IMR-90 (cell line): ENCODE data around the gene SMIM33. TPM values are rescaled to one million over a fixed set of nuclear protein-coding genes. Genes with fewer than 3 reads are reported as not detected.

Experiments
- ATAC-seq: fragments of 200-7000 bp; cut with Tn5 transposase; 2 replicates; pipeline ENCODE4 v1.9.1; 2020; ENCODE audit warnings: low read depth, mild to moderate bottlenecking, moderate library complexity
- BruUV-seq: library from RNA; stranded (reverse); fragments of 400-500 nt; replicated peaks from 2 replicates; lab custom pipeline; 2021; lab: Mats Ljungman, UMichigan
- CTCF ChIA-PET: fragments of 300-600 bp; formaldehyde crosslinking; extraction: SDS; loops from one replicate; lab custom pipeline; 2021; ENCODE audit warnings: antibody characterized with exemption; lab: Yijun Ruan, JAX
- POLR2A ChIA-PET: fragments of 300-600 bp; sonication (Branson Sonifier 250); formaldehyde crosslinking; loops from one replicate; lab custom pipeline; 2022; ENCODE audit warnings: antibody characterized with exemption; ENCODE audit not compliant: unreplicated experiment; lab: Charles Lee
- DNase-seq: peaks from one replicate; pipeline ENCODE4 v3.0.0; 2013
- H2AFZ ChIP-seq: replicated peaks from 2 replicates; pipeline ENCODE3; 2013; ENCODE audit warnings: low read length, mild to moderate bottlenecking; ENCODE audit not compliant: poor library complexity
- H2AK5ac ChIP-seq: 2 replicates; pipeline ENCODE4 v1.6.1; 2013; ENCODE audit warnings: low read depth, low read length, inconsistent platforms
- H2AK9ac ChIP-seq: replicated peaks from 2 replicates; pipeline ENCODE3; 2013; ENCODE audit warnings: mild to moderate bottlenecking, low read depth, low read length, moderate library complexity; ENCODE audit not compliant: poor library complexity
- H2BK120ac ChIP-seq: 2 replicates; pipeline ENCODE4 v1.6.1; 2013; ENCODE audit warnings: low read depth, low read length, inconsistent platforms
- H2BK15ac ChIP-seq: 3 replicates; pipeline ENCODE4 v1.6.1; 2013; ENCODE audit warnings: low read depth, low read length, inconsistent platforms
- H2BK20ac ChIP-seq: 2 replicates; pipeline ENCODE4 v1.6.1; 2013; ENCODE audit warnings: low read depth, mild to moderate bottlenecking, inconsistent platforms, low read length, moderate library complexity
- H2BK5ac ChIP-seq: 2 replicates; pipeline ENCODE4 v1.6.1; 2013; ENCODE audit warnings: mild to moderate bottlenecking, low read depth, low read length, inconsistent platforms; ENCODE audit not compliant: poor library complexity, severe bottlenecking
- H3K14ac ChIP-seq: replicated peaks from 2 replicates; pipeline ENCODE4 v1.6.1; 2013; ENCODE audit warnings: low read depth, low read length, inconsistent platforms
- H3K18ac ChIP-seq: 2 replicates; pipeline ENCODE4 v1.6.1; 2013; ENCODE audit warnings: low read depth, low read length, control low read depth
- H3K23ac ChIP-seq: 2 replicates; pipeline ENCODE4 v1.6.1; 2013; ENCODE audit warnings: low read depth, low read length, inconsistent platforms
- H3K27ac ChIP-seq: 2 replicates; pipeline ENCODE4 v1.5.1; 2013; ENCODE audit warnings: mild to moderate bottlenecking, control low read depth, low read length; ENCODE audit not compliant: insufficient read depth
- H3K27me3 ChIP-seq: 2 replicates; pipeline ENCODE4 v1.6.1; 2013; ENCODE audit warnings: low read length; ENCODE audit not compliant: control insufficient read depth, insufficient read depth
- H3K36me3 ChIP-seq: 2 replicates; pipeline ENCODE4 v1.6.1; 2013; ENCODE audit warnings: low read length, mixed read lengths; ENCODE audit not compliant: control insufficient read depth, insufficient read depth
- H3K4ac ChIP-seq: 2 replicates; pipeline ENCODE4 v1.6.1; 2013; ENCODE audit warnings: low read depth, low read length, inconsistent platforms
- H3K4me1 ChIP-seq: 2 replicates; pipeline ENCODE4 v1.6.1; 2013; ENCODE audit warnings: low read length, mixed read lengths; ENCODE audit not compliant: control insufficient read depth, insufficient read depth
- H3K4me2 ChIP-seq: 2 replicates; pipeline ENCODE4 v1.6.1; 2013; ENCODE audit warnings: low read depth, mild to moderate bottlenecking, control low read depth, low read length, moderate library complexity
- H3K4me3 ChIP-seq: 2 replicates; pipeline ENCODE4 v1.5.1; 2013; ENCODE audit warnings: low read depth, mild to moderate bottlenecking, control low read depth, low read length, moderate library complexity; ENCODE audit not compliant: insufficient read depth
- H3K56ac ChIP-seq: 2 replicates; pipeline ENCODE4 v1.6.1; 2013; ENCODE audit warnings: low read length, inconsistent platforms; ENCODE audit not compliant: insufficient read depth; ENCODE audit errors: extremely low read depth
- H3K79me1 ChIP-seq, 2 experiments: 2 replicates each; pipeline ENCODE4 v1.6.1; 2013; ENCODE audit warnings: low read length in 2 of 2, inconsistent platforms in 1 of 2, low read depth in 1 of 2
- H3K9ac ChIP-seq: 2 replicates; pipeline ENCODE4 v1.6.1; 2013; ENCODE audit warnings: low read depth, low read length, control low read depth
- H3K9me1 ChIP-seq: 2 replicates; pipeline ENCODE4 v1.6.1; 2013; ENCODE audit warnings: low read length, inconsistent platforms; ENCODE audit not compliant: insufficient read depth
- H3K9me3 ChIP-seq: 2 replicates; pipeline ENCODE4 v1.6.1; 2013; ENCODE audit warnings: low read length; ENCODE audit not compliant: control insufficient read depth, insufficient read depth
- H4K20me1 ChIP-seq: 2 replicates; pipeline ENCODE4 v1.6.1; 2013; ENCODE audit warnings: low read length, inconsistent platforms; ENCODE audit not compliant: insufficient read depth
- H4K5ac ChIP-seq: 2 replicates; pipeline ENCODE4 v1.6.1; 2013; ENCODE audit warnings: mild to moderate bottlenecking, low read depth, low read length, control low read depth
- H4K8ac ChIP-seq, 2 experiments: 2 replicates each; pipeline ENCODE4 v1.6.1; 2013; ENCODE audit warnings: low read depth in 2 of 2, low read length in 2 of 2, control low read depth in 1 of 2, inconsistent platforms in 1 of 2
- H4K91ac ChIP-seq: 2 replicates; pipeline ENCODE4 v1.6.1; 2013; ENCODE audit warnings: low read depth, low read length, inconsistent platforms; ENCODE audit not compliant: insufficient read depth
- BHLHE40 ChIP-seq: fragments of 150-350 bp; IDR thresholded peaks from 2 replicates; pipeline ENCODE4 v1.6.1; 2016; ENCODE audit warnings: mild to moderate bottlenecking, low read depth, low read length
- CEBPB ChIP-seq: IDR thresholded peaks from 2 replicates; pipeline ENCODE4 v1.6.1; 2012; ENCODE audit warnings: low read depth, low read length, improper control_type of control experiment
- CHD1 ChIP-seq: IDR thresholded peaks from 2 replicates; pipeline ENCODE4 v1.6.1; 2012; ENCODE audit warnings: low read depth, low read length, improper control_type of control experiment
- FOS ChIP-seq: fragments of 150-350 bp; IDR thresholded peaks from 2 replicates; pipeline ENCODE4 v1.6.1; 2016; ENCODE audit warnings: low read depth, low read length
- MAFK ChIP-seq: IDR thresholded peaks from 2 replicates; pipeline ENCODE4 v1.6.1; 2012; ENCODE audit warnings: low read depth, low read length, improper control_type of control experiment
- MAZ ChIP-seq: IDR thresholded peaks from 2 replicates; pipeline ENCODE4 v1.6.1; 2012; ENCODE audit warnings: low read depth, mild to moderate bottlenecking, low read length, improper control_type of control experiment, moderate library complexity, borderline replicate concordance
- MXI1 ChIP-seq: IDR thresholded peaks from 2 replicates; pipeline ENCODE4 v1.6.1; 2012; ENCODE audit warnings: low read depth, mild to moderate bottlenecking, low read length, moderate library complexity, borderline replicate concordance
- NFE2L2 ChIP-seq: fragments of 150-350 bp; IDR thresholded peaks from 2 replicates; pipeline ENCODE4 v1.6.1; 2016; ENCODE audit warnings: low read depth, mild to moderate bottlenecking, low read length
- POLR2A ChIP-seq: IDR thresholded peaks from 2 replicates; pipeline ENCODE4 v1.6.1; 2012; ENCODE audit warnings: mild to moderate bottlenecking, low read depth, low read length
- RAD21 ChIP-seq: IDR thresholded peaks from 2 replicates; pipeline ENCODE4 v1.6.1; 2012; ENCODE audit warnings: low read length, improper control_type of control experiment
- RCOR1 ChIP-seq: IDR thresholded peaks from 2 replicates; pipeline ENCODE4 v1.6.1; 2012; ENCODE audit warnings: mild to moderate bottlenecking, low read length, improper control_type of control experiment; ENCODE audit not compliant: insufficient replicate concordance
- RFX5 ChIP-seq: IDR thresholded peaks from 2 replicates; pipeline ENCODE4 v1.8.0; 2012; ENCODE audit warnings: low read depth, mild to moderate bottlenecking, low read length, moderate library complexity
- SMC3 ChIP-seq: fragments of 150-350 bp; IDR thresholded peaks from 2 replicates; pipeline ENCODE4 v1.6.1; 2016; ENCODE audit warnings: low read depth, mild to moderate bottlenecking, antibody characterized with exemption, low read length, moderate library complexity
- WGBS, 2 experiments: methylation state at CpG; one replicate each; pipeline versions ENCODE4 v1.1.5 to v1.1.7; 2013; ENCODE audit warnings: missing lambda C conversion rate in 2 of 2; ENCODE audit not compliant: insufficient read length in 1 of 2; ENCODE audit errors: extremely low coverage in 2 of 2; 5-methylcytosine and 5-hydroxymethylcytosine counted together
- dilution Hi-C: fragments of 300-500 bp; cut with HindIII; formaldehyde crosslinking; loops from one replicate; pipeline ENCODE4 v1.14.3; 2018; ENCODE audit warnings: low sequenced_read_pairs; ENCODE audit not compliant: unreplicated experiment
- in situ Hi-C: fragments of 300-500 bp; cut with MboI; formaldehyde crosslinking; loops from 3 replicates; pipeline ENCODE4 v1.14.3; 2019; ENCODE audit warnings: low sequenced_read_pairs, inconsistent platforms, mixed read lengths
- intact Hi-C: fragments of 100-400 bp; cut with micrococcal nuclease; formaldehyde crosslinking; loops from 2 replicates; pipeline ENCODE4 v1.10.0; 2022
- polyA plus RNA-seq, 3 experiments: library from polyadenylated mRNA; depleted of rRNA; stranded (reverse); fragments of >200 nt; gene quantifications; 2 replicates each; pipeline ENCODE4 v1.2.3, GENCODE V29; 2012; ENCODE audit warnings: low replicate concordance in 1 of 3
- total RNA-seq: library from RNA; depleted of rRNA; stranded (reverse); fragments of >200 nt; gene quantifications from 2 replicates; pipeline ENCODE4 v1.2.3, GENCODE V29; 2012
- TF ChIP-seq, protein P1 (sequence below): fragments of 150-350 bp; IDR thresholded peaks from 2 replicates; pipeline ENCODE4 v1.6.1; 2017; ENCODE audit warnings: mild to moderate bottlenecking, antibody characterized with exemption, low read length, low read depth
- TF ChIP-seq, protein P2 (sequence below): conservative IDR thresholded peaks from 2 replicates; pipeline ENCODE4 v1.5.1; 2012; ENCODE audit warnings: mild to moderate bottlenecking, low read depth, low read length, improper control_type of control experiment
- TF ChIP-seq, protein P3 (sequence below): fragments of 150-350 bp; IDR thresholded peaks from 2 replicates; pipeline ENCODE4 v1.6.1; 2016; ENCODE audit warnings: low read depth, mild to moderate bottlenecking, low read length, moderate library complexity, borderline replicate concordance

SMIM33 gene
- total and polyA plus RNA-seq, 2 of the 4 experiments (the other 2 are of a cell fraction) = not detected

DNA sequence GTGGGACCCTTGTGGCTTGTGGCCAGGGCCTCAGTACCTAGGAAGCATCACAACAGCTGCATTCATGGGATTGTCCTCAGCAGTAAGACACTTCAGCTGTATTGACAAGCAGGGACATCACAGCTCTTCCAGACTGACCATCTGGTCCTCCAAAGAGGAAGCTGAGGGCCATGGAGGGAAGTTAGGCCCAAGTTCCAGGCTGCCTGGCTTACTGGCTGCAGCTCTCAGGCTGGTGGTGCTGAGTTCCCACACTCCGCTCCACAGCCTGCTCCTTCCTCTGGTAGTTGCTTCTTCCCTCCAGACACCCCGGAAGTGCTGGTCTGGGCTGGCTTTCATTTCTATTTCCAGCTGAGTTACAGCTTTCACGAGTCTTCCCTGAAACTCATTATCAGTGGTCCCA, 17.5 kb downstream of the SMIM33 start:
- CTCF ChIA-PET = interaction anchor here (1.0 kb wide), 1 partner anchor 49 kb away, joined by 3 read pairs; the partner anchor contains the start of gene DNAJC18
- Histone ChIP-seq H2AK9ac (peak overlapping the region; percentile 23), H3K23ac (no peak overlapping the region), H4K5ac (no peak overlapping the region), H2AFZ (peak overlapping the region; percentile 67), H3K36me3 (no peaks in the 10 kb centered on the region), H3K79me1 (no peaks in the 10 kb centered on the region), H4K20me1 (no peaks in the 10 kb centered on the region), H3K9ac (no peak overlapping the region), H3K18ac (no peak overlapping the region), H3K4me2 (no peak overlapping the region), H4K91ac (no peak overlapping the region), H2BK5ac (no peak overlapping the region), H3K4me3 (no peak overlapping the region), H3K9me3 (no peaks in the 10 kb centered on the region), H2BK20ac (no peak overlapping the region), H3K4ac (0 out of 2 replicates have a peak overlapping the region, but pooled peaks have one; percentile 16), H3K14ac (no peak overlapping the region), H3K9me1 (peaks cover 9% of the 10 kb centered on the region; the same call in 1 of the 2 replicates), H2BK120ac (no peak overlapping the region), H4K8ac (peak overlapping the region in 1 of 2 experiments; percentile 12; a peak in 1 of 4 replicates), H3K56ac (no peak overlapping the region), H2AK5ac (peak overlapping the region; percentile 15; the same call in 1 of the 2 replicates), H2BK15ac (peak overlapping the region; percentile 57; the same call in 1 of the 3 replicates), H3K27me3 (no peaks in the 10 kb centered on the region), H3K27ac (no peak overlapping the region), H3K4me1 (peaks cover 7% of the 10 kb centered on the region)
- intact Hi-C loops = no loop called here
- WGBS, 2 experiments = 100% methylated on average over 1 of the region's 3 CpGs; no CpG with 5 or more reads in 1 of the 2 experiments
- TF ChIP-seq BHLHE40 (no peak), RFX5 (no peak), NFE2L2 (no peak), CEBPB (no peak), RCOR1 (no peak), MXI1 (no peak), RAD21 (no peak), MAZ (no peak), MAFK (no peak), CHD1 (no peak), FOS (no peak), POLR2A (no peak), SMC3 (no peak)
- TF ChIP-seq, protein P1, sequence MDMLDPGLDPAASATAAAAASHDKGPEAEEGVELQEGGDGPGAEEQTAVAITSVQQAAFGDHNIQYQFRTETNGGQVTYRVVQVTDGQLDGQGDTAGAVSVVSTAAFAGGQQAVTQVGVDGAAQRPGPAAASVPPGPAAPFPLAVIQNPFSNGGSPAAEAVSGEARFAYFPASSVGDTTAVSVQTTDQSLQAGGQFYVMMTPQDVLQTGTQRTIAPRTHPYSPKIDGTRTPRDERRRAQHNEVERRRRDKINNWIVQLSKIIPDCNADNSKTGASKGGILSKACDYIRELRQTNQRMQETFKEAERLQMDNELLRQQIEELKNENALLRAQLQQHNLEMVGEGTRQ = no peak
- TF ChIP-seq, protein P2, sequence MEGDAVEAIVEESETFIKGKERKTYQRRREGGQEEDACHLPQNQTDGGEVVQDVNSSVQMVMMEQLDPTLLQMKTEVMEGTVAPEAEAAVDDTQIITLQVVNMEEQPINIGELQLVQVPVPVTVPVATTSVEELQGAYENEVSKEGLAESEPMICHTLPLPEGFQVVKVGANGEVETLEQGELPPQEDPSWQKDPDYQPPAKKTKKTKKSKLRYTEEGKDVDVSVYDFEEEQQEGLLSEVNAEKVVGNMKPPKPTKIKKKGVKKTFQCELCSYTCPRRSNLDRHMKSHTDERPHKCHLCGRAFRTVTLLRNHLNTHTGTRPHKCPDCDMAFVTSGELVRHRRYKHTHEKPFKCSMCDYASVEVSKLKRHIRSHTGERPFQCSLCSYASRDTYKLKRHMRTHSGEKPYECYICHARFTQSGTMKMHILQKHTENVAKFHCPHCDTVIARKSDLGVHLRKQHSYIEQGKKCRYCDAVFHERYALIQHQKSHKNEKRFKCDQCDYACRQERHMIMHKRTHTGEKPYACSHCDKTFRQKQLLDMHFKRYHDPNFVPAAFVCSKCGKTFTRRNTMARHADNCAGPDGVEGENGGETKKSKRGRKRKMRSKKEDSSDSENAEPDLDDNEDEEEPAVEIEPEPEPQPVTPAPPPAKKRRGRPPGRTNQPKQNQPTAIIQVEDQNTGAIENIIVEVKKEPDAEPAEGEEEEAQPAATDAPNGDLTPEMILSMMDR = no peak
- TF ChIP-seq, protein P3, sequence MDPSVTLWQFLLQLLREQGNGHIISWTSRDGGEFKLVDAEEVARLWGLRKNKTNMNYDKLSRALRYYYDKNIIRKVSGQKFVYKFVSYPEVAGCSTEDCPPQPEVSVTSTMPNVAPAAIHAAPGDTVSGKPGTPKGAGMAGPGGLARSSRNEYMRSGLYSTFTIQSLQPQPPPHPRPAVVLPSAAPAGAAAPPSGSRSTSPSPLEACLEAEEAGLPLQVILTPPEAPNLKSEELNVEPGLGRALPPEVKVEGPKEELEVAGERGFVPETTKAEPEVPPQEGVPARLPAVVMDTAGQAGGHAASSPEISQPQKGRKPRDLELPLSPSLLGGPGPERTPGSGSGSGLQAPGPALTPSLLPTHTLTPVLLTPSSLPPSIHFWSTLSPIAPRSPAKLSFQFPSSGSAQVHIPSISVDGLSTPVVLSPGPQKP = no peak
- in situ Hi-C loops = no loop called here
- POLR2A ChIA-PET = no interaction called here
- ATAC-seq (no peak), DNase-seq (no peak)
- BruUV-seq = no TSS peak
- dilution Hi-C loops = no loop called here
